Subcutaneous preadipocyte (primary cell): ENCODE results near the gene DSG3. TPM values are rescaled to one million over a fixed set of nuclear protein-coding genes. Genes with fewer than 3 reads are reported as not detected.

Source experiments
- total RNA-seq: library from RNA; depleted of rRNA; stranded (reverse); fragments of >200 nt; gene quantifications from 2 replicates; pipeline ENCODE4 v1.2.3, GENCODE V29; 2012

The DSG3 gene
- total RNA-seq: under 0.01 TPM in 1 of 2 replicates, not detected in the other

GRCh38 chr18:31447530-31448191 lies at the start of gene DSG3:
TSS of gene DSG3 (plus strand) at chr18:31447741. CDS start at chr18:31447878, 137 bp downstream.

GRCh38 chr18:31497836-31498573 lies 50.5 kb downstream of the DSG3 start, which contains the start of gene DSG2:
TSS of gene DSG2 (plus strand) at chr18:31498177. CDS start at chr18:31498252, 75 bp downstream.

Other genes starting within 250 kb of the DSG3 start
- gene DSG1, start 129.6 kb upstream of the DSG3 start, total RNA-seq: not detected in 2 replicates
- not detected in 2 replicates for gene DSG4, start 71.0 kb upstream of the DSG3 start, total RNA-seq
- gene DSG2, start 50.4 kb downstream of the DSG3 start, total RNA-seq: 0.39 and 3.7 TPM in 2 replicates
- not detected in 2 replicates for gene TTR, start 144.1 kb downstream of the DSG3 start, total RNA-seq
- gene B4GALT6, start 236.8 kb downstream of the DSG3 start, total RNA-seq: 3.7 and 6.3 TPM in 2 replicates